Calu3 (cell line): Measurements from ENCODE around the gene FTO. TPM values are rescaled to one million over a fixed set of nuclear protein-coding genes. Genes with fewer than 3 reads are reported as not detected.

Experiments used
- BruUV-seq: library from RNA; stranded (reverse); fragments of 400-500 nt; replicated peaks from 2 replicates; lab custom pipeline; 2021; lab: Mats Ljungman, UMichigan
- CTCF ChIA-PET: fragments of 300-600 bp; sonication (Branson Sonifier 250); formaldehyde crosslinking; loops from one replicate; lab custom pipeline; 2022; ENCODE audit warnings: antibody characterized with exemption; lab: Charles Lee
- DNase-seq: peaks from one replicate; pipeline ENCODE4 v3.0.0; 2022
- H3K27ac Mint-ChIP-seq: one replicate; pipeline ENCODE4 v1.8.0; 2022; ENCODE audit warnings: mixed read lengths; ENCODE audit not compliant: unreplicated experiment
- H3K27me3 Mint-ChIP-seq: one replicate; pipeline ENCODE4 v1.8.0; 2022; ENCODE audit warnings: mixed read lengths; ENCODE audit not compliant: unreplicated experiment
- H3K36me3 Mint-ChIP-seq: one replicate; pipeline ENCODE4 v1.8.0; 2022; ENCODE audit warnings: mild to moderate bottlenecking, moderate library complexity, mixed read lengths; ENCODE audit not compliant: insufficient read depth, unreplicated experiment
- H3K4me1 Mint-ChIP-seq: one replicate; pipeline ENCODE4 v1.8.0; 2022; ENCODE audit warnings: mild to moderate bottlenecking, low read depth, mixed read lengths; ENCODE audit not compliant: unreplicated experiment
- H3K4me3 Mint-ChIP-seq: one replicate; pipeline ENCODE4 v1.8.0; 2022; ENCODE audit warnings: mild to moderate bottlenecking, low read depth, moderate library complexity, mixed read lengths; ENCODE audit not compliant: unreplicated experiment
- H3K9me3 Mint-ChIP-seq: one replicate; pipeline ENCODE4 v1.8.0; 2022; ENCODE audit warnings: low read depth, mixed read lengths; ENCODE audit not compliant: unreplicated experiment
- intact Hi-C: fragments of 100-400 bp; cut with micrococcal nuclease; formaldehyde crosslinking; loops from one replicate; pipeline ENCODE4 v1.10.0; 2022; ENCODE audit not compliant: unreplicated experiment
- total RNA-seq: library from RNA; stranded (reverse); gene quantifications from 2 replicates; pipeline ENCODE4 v1.2.3, GENCODE V29; 2022
- TF ChIP-seq, protein P1 (sequence below): fragments of 200-600 bp; IDR thresholded peaks from one replicate; pipeline ENCODE4 v1.8.0; 2022; ENCODE audit warnings: antibody characterized with exemption; ENCODE audit not compliant: unreplicated experiment

FTO gene
- total RNA-seq, 1 experiment from 2014 or later = 68.9 TPM

DNA sequence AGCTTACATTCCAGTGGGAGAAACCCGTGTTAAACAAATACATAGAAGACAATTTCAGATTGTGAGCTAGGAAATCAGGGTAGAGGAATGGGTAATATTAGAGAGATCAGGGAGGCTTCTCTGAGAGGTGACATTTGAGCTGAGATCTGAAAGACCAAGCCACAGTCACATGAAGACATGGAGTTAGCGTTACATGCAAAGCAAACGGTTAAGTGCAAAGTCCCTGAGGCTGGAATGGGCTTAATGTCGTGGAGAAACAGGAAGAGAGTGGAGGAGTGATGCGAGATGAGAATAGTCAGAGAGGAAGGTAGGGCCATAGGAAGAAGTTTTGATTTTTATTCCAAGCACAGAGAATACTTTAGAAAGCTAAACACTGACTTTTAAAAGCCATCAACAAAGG is 336.5 kb downstream of the FTO start:
- no peaks in the 10 kb centered on the region for H3K27me3 Mint-ChIP-seq
- DNase-seq = no peak
- H3K4me1 Mint-ChIP-seq = no peaks in the 10 kb centered on the region
- intact Hi-C loops = no loop called here
- CTCF ChIA-PET = no interaction called here
- no peaks in the 10 kb centered on the region for H3K36me3 Mint-ChIP-seq
- TF ChIP-seq, protein P1, sequence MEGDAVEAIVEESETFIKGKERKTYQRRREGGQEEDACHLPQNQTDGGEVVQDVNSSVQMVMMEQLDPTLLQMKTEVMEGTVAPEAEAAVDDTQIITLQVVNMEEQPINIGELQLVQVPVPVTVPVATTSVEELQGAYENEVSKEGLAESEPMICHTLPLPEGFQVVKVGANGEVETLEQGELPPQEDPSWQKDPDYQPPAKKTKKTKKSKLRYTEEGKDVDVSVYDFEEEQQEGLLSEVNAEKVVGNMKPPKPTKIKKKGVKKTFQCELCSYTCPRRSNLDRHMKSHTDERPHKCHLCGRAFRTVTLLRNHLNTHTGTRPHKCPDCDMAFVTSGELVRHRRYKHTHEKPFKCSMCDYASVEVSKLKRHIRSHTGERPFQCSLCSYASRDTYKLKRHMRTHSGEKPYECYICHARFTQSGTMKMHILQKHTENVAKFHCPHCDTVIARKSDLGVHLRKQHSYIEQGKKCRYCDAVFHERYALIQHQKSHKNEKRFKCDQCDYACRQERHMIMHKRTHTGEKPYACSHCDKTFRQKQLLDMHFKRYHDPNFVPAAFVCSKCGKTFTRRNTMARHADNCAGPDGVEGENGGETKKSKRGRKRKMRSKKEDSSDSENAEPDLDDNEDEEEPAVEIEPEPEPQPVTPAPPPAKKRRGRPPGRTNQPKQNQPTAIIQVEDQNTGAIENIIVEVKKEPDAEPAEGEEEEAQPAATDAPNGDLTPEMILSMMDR = no peak
- no peak overlapping the region for H3K27ac Mint-ChIP-seq
- peaks cover 9% of the 10 kb centered on the region for H3K9me3 Mint-ChIP-seq
- no peak overlapping the region for H3K4me3 Mint-ChIP-seq
- no TSS peak for BruUV-seq

- Mint-ChIP-seq H3K4me3 (no peak overlapping the region), H3K4me1 (no peaks in the 10 kb centered on the region), H3K9me3 (peaks cover 9% of the 10 kb centered on the region), H3K36me3 (no peaks in the 10 kb centered on the region), H3K27me3 (no peaks in the 10 kb centered on the region), H3K27ac (no peak overlapping the region)
- TF ChIP-seq, protein P1 = no peak
- CTCF ChIA-PET = no interaction called here
- no peak for DNase-seq
- BruUV-seq = no TSS peak
- intact Hi-C loops = no loop called here
Observed at GRCh38 chr16:54040975-54041374, 337.0 kb downstream of the FTO start.

GRCh38 chr16:54048586-54049495 is 344.9 kb downstream of the FTO start:
- Mint-ChIP-seq H3K36me3 (no peaks in the 10 kb centered on the region), H3K9me3 (no peaks in the 10 kb centered on the region), H3K27me3 (no peaks in the 10 kb centered on the region), H3K27ac (no peak overlapping the region), H3K4me1 (no peaks in the 10 kb centered on the region), H3K4me3 (no peak overlapping the region)
- CTCF ChIA-PET = interaction anchor here (0.7 kb wide), 1 partner anchor 134 kb away, joined by 5 read pairs; no protein-coding TSS in a partner anchor
- intact Hi-C loops = no loop called here
- DNase-seq = no peak
- TF ChIP-seq, protein P1 = no peak
- no TSS peak for BruUV-seq

DNA sequence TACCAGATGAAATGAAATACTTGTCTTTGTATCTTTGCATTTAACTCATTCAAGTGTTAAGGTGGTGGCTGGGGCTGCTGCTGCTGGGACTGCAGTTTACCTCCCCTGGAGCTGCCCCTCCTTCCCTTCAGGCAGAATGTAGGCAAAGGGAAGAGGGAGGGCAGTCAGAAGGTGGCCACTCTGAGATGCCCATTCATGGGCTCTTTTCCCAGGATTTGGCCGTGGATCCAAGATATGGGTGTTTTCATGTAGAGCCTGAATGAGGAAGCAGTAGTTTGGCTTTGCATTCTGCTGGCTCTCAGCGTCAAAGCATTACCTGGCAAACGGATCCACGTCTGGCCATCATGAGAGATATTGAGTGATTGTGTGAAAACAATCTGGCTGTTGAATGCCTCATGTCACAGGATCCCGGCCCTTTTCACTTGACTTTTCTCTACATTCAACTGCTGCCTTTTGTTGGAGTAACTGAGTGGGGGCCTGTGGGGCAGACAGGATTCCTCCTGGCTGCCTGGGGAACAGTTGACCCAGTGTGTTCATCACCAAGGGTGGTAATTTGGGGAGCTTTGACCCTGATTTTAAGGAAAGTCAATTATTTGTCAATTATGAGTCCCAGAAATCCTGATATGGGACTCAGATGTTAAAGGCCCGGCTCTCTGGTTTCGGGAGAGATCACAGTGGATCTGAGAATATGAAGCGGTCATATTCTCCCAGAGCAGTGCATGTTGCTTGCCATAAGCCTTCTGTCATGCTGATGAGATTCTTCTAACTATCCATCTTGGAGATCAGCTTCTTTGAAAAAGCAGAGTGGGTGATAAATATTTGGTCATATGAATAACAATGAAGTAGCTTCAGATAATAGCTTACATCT is 345.9 kb downstream of the FTO start:
- H3K4me1 Mint-ChIP-seq = no peaks in the 10 kb centered on the region
- H3K27ac Mint-ChIP-seq = no peak overlapping the region
- no TSS peak for BruUV-seq
- H3K9me3 Mint-ChIP-seq = no peaks in the 10 kb centered on the region
- intact Hi-C loops = no loop called here
- TF ChIP-seq, protein P1 = no peak
- CTCF ChIA-PET = no interaction called here
- DNase-seq = no peak
- no peaks in the 10 kb centered on the region for H3K36me3 Mint-ChIP-seq
- no peaks in the 10 kb centered on the region for H3K27me3 Mint-ChIP-seq
- H3K4me3 Mint-ChIP-seq = no peak overlapping the region
